HL-60/S4 (cell line): Measurements from ENCODE around the gene CPHXL2.

Experiments
- in situ Hi-C: fragments of 300-500 bp; cut with MboI; formaldehyde crosslinking; loops from 2 replicates; pipeline ENCODE4 v1.14.3; 2022; ENCODE audit warnings: low sequenced_read_pairs

Gene CPHXL2

GRCh38 chr16:75676909-75677308, at the start of gene CPHXL2:
Gene CPHXL2 (minus strand): TSS chr16:75677009. CDS start chr16:75676999, 10 bp downstream.
- in situ Hi-C loops, result no loop called here

GRCh38 chr16:75726390-75726789, 49.6 kb upstream of the CPHXL2 start, which contains the start of gene CPHXL:
Gene CPHXL (minus strand): TSS chr16:75726490. CDS start chr16:75726442, 48 bp downstream.
- in situ Hi-C loops, result no loop called here

GRCh38 chr16:75718452-75718851, 41.6 kb upstream of the CPHXL2 start:
- in situ Hi-C loops, result no loop called here

DNA sequence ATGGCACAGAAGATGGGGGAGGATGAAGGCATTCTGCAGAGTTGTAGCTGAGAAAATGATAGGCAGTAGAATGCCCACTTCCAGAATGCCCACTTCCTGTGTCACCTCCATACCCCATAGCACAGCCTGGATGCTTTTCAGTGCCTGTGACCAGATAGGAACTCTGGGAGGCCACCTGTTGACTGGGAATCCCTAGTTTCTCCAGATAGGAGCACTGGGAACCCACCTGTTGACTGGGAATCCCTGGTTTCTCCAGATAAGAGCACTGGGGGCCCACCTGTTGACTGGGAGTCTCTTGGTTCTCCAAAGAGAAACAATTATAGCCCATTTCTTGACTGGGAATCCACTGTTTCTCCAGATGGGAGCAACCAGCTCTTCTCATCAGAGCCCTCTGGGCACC, 37.9 kb upstream of the CPHXL2 start:
- in situ Hi-C loops, result no loop called here

GRCh38 chr16:75710344-75710743, 33.5 kb upstream of the CPHXL2 start:
- in situ Hi-C loops, result no loop called here

DNA sequence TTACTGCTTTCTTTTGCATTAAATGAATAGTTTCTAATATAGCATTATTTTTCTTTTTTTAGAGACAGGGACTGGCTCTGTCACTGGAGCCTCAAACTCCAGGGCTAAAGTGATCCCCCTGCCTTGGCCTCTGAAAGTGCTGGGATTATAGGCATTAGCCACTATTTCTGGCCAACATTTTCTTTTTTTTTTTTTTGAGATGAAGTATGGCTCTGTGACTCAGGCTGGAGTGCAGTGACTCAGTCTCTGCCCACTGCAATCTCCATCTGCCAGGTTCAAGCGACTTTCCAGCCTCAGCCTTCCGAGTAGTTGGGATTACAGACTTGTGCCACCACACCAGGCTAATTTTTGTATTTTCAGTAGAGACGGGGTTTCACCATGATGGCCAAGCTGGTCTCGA, 26.5 kb upstream of the CPHXL2 start:
- in situ Hi-C loops, result no loop called here

DNA sequence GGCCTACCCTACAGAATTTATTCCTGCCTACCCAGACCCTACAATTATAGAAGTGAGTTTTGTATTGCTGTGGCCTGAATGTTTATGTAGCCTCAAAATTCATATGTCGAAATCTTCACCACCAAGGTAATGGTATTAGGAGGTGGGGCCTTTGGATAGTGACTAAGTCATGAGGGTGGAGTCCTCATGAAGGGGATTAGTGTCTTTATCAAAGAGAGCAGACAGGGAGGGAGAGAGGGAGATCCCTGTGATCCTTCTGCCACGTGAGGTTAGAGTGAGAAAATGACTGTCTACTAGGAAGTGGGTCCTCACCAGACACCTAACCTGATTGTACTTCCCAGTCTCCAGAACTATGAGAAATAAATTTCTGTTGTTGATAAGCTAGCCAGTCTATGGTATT, 25.4 kb upstream of the CPHXL2 start:
- in situ Hi-C loops, result no loop called here

DNA sequence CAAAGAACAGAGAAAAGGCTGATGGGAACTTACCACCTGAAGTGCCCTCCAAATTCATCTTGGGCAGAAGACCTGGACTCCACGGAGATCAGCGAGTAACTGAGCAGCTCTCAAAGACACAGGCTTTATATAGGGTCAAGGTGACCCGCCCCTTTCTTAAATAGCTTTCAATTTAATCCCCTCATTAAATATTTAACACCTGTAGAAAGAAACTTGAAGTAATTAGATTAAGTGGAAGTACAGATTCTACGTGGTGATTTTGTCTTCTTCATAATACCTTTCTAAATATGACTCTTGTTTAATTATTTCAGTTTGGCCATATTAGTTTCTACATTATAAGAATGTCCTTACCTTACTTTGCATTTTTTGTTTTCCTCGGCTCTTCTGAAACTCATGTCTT, 24.6 kb upstream of the CPHXL2 start, which contains the start of gene DUXB:
Gene DUXB (minus strand): TSS at position 101 of the 400 bp plus-strand sequence. CDS start 43 bp downstream, at position 58.
- in situ Hi-C loops, result no loop called here

- in situ Hi-C loops, result no loop called here
Measured at GRCh38 chr16:75697571-75697970, 20.8 kb upstream of the CPHXL2 start.

GRCh38 chr16:75695708-75696107, 18.9 kb upstream of the CPHXL2 start:
- in situ Hi-C loops, result no loop called here

GRCh38 chr16:75687361-75687760, 10.6 kb upstream of the CPHXL2 start:
- in situ Hi-C loops, result no loop called here

DNA sequence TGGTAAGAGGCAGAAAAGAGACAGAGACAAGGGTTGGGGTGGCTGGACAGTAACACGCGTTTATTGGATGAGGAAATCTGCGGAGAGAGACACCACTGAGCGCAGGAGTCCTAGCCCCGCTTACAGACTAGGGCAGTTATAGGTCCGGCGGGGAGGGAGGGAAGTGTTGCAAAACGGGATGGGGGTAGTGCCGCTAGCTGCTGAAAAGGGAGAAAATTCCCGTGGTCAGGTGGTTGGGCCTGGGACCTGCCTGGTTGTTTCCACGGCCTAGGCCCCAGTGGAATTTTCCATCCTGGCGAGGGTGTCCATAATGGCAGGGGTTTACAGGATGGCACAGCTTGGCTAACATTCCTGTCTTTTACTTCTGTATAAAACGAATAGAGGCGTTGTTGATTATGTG, 5.5 kb upstream of the CPHXL2 start:
- in situ Hi-C loops, result no loop called here

- in situ Hi-C loops, result no loop called here
Measured at GRCh38 chr16:75679366-75679765, 2.6 kb upstream of the CPHXL2 start.

- in situ Hi-C loops, result no loop called here
Measured at GRCh38 chr16:75667503-75667902, 9.3 kb downstream of the CPHXL2 start.

DNA sequence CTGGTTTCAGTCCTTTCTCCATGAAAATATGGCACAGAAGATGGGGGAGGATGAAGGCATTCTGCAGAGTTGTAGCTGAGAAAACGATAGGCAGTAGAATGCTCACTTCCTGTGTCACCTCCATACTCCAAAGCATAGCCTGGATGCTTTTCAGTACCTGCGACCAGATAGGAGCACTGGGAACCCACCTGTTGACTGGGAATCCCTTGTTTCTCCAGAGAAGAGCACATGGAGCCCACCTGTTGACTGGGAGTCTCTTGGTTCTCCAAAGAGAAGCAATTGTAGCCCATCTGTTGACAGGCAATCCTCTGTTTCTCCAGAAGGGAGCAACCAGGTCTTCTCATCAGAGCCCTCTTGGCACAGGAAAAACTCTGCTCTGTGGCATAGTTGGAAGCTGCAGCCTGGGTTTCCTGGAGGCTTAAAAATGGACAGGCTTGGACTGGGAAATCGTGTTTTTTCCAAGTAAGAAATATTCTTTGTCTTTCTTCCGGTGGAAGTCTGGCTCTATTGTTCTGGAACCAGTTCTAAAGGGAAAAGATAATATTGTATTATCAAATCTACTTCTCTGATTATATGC, 16.0 kb downstream of the CPHXL2 start:
- in situ Hi-C loops, result no loop called here

DNA sequence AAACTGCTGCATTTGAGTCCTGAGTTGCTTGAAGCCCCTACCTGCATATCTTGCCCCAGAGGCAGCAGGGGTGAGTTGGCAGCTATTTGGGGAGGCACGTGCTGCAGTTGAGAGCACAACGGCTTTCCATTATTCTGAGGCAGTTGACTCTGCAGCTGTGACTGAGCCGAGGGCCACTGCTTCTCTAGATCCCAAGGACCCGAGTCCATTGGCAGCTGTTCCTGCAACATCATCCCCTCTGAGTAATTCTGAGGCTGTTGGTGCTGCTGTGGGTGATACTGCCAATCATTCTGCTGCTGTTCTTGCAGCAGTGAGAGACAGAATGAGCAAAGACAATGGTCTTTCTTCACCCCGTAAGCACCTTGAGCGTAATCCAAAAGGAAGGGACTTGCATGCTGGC, 16.5 kb downstream of the CPHXL2 start:
- in situ Hi-C loops, result no loop called here

DNA sequence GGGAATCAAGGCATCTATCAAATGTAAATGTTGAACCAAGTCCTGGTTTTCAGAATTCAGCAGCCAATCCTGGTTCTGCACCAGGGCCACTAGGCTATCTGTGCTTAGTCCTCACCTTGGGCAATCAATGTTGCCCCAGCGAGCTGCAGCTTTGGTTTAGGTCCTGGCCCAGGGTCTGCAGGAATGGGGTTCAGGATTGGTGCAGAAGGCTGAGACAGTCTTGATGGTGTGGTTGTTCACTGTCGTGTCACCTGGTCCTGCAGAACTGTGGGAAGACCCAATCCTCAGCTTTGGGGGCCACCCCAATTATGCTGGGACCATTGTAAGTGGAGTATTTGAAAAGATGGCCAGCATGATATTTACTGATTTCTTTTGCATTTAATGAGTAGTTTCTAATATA, 18.6 kb downstream of the CPHXL2 start:
- in situ Hi-C loops, result no loop called here

DNA sequence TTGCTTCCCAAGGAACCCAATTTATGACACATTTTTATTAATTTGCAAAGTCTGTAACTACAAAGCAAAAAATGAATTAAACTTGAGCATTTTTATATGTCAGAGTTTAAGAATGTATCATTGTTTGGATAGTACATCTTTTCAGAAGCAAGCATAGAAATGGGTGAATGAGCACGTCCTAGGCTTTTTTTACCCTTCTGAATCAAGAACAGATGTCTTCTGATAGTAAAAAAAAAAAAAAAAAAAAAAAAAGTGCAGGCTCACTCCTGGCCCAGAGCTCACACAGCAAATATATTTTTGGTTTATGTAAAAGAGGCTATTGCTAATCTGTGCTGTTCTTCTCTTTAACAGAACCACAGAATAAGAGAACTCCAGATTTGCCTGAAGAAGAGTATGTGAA, 22.9 kb downstream of the CPHXL2 start:
- in situ Hi-C loops, result no loop called here

GRCh38 chr16:75648265-75649076, 28.3 kb downstream of the CPHXL2 start:
- in situ Hi-C loops, result loop anchor here (25.0 kb wide), 1 partner anchor 986 kb away; the partner anchor contains the start of gene RFWD3

DNA sequence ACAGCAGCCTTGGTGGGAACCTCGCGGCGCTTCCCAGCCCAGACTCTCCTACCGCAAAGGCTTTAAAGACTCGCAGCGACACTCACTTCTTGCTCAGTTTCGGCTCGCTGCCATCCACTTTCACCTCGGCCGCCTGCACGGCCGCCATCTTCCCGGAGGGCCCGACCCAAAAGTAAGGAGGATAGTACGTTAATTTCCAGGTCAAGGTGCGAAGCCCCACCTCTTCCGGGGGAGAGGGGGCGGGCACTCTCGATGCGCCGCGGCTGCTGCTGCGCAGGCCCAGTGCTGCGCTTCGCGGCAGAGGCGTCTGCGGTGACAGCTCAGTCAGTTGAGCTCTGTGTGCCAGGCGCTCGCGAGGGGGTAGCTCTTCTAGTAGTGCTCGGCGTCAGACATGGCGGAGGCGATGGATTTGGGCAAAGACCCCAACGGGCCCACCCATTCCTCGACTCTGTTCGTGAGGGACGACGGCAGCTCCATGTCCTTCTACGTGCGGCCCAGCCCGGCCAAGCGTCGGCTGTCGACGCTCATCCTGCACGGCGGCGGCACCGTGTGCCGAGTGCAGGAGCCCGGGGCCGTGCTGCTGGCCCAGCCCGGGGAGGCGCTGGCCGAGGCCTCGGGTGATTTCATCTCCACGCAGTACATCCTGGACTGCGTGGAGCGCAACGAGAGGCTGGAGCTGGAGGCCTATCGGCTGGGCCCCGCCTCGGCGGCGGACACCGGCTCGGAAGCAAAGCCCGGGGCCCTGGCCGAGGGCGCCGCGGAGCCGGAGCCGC, 29.1 kb downstream of the CPHXL2 start, which contains the start of the genes KARS1 and TERF2IP:
Gene KARS1 (minus strand): TSS at position 174 of the 773 bp plus-strand sequence. CDS start 26 bp downstream, at position 148.
Gene TERF2IP (plus strand): TSS at position 282 of the 773 bp plus-strand sequence. CDS start 110 bp downstream, at position 392.
- in situ Hi-C loops, result loop anchor here (25.0 kb wide), 1 partner anchor 985 kb away; the partner anchor contains the start of gene RFWD3

DNA sequence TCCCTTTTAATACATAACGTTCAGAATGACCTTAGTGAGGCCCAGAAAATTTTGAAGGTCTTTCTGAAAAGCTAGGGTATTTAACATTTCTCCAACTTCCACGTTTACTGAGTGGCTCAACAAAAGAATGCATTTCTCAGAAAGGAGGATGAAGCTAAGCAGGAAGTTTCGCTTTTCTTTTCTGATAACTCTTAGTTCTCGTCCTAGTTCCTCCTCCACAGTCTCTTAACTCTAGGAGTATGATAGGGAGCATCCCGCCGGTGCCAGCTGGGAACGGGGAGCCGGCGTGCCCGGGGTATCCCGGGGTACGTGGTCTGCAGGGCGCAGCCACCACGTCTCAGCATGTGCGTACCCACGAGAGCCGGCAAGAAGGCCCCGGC, 29.7 kb downstream of the CPHXL2 start:
- in situ Hi-C loops, result loop anchor here (25.0 kb wide), 1 partner anchor 985 kb away; the partner anchor contains the start of gene RFWD3
